Measurements from ENCODE around the gene TSG101. TPM values are rescaled to one million over a fixed set of nuclear protein-coding genes. Genes with fewer than 3 reads are reported as not detected.

Gene TSG101
- total and polyA plus RNA-seq, 2 donors from 2014 or later, result 61.3 to 91.7 TPM

DNA sequence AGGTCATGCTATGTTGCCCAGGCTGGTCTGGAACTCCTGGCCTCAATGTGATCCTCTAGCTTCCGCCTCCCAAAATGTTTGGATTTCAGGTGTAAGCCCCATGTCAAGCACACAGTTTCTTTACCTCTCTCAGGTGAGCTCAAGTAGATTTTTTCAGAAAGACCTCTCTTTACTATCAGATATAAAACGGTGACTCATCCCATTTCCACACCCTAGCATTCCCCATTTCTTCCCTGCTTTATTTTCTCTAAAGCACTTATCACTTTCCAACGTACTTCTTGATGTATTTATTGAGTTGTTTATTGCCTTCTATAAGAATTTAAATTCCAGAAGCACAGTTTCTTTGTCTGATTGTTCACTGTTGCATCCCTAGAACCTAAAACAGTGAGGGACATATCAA is 3.7 kb downstream of the TSG101 start:
- Histone ChIP-seq H3K4me1 (ENCODE audit: control insufficient read depth in 2 of 3, insufficient read depth in 2 of 3, low read depth in 1 of 3, low read length in 3 of 3) (peaks cover 0 to 9% (median 0%) of the 10 kb centered on the region in 3 donors), H3K4me3 (ENCODE audit: low read length in 3 of 3) (no peak overlapping the region), H3K36me3 (ENCODE audit: control insufficient read depth in 2 of 3, insufficient read depth in 3 of 3, low read length in 3 of 3) (peaks cover 0 to 2% (median 0%) of the 10 kb centered on the region in 3 donors), H3K27me3 (ENCODE audit: control insufficient read depth, insufficient read depth, low read length) (no peaks in the 10 kb centered on the region), H3K27ac (ENCODE audit: low read depth in 2 of 2, low read length in 2 of 2) (no peak overlapping the region), H3K9ac (ENCODE audit: low read length in 3 of 3) (no peak overlapping the region), H3K9me3 (ENCODE audit: control insufficient read depth in 2 of 3, insufficient read depth in 1 of 3, low read length in 3 of 3) (no peaks in the 10 kb centered on the region)
- intact Hi-C loops (cut with DNase I), result no loop called here
- FAIRE-seq, result no peak
- TF ChIP-seq CTCF (IDR thresholded peaks at IDR 0.05; ENCODE audit: borderline replicate concordance, extremely low read depth, insufficient read depth), result no peak
- no peak for DNase-seq

DNA sequence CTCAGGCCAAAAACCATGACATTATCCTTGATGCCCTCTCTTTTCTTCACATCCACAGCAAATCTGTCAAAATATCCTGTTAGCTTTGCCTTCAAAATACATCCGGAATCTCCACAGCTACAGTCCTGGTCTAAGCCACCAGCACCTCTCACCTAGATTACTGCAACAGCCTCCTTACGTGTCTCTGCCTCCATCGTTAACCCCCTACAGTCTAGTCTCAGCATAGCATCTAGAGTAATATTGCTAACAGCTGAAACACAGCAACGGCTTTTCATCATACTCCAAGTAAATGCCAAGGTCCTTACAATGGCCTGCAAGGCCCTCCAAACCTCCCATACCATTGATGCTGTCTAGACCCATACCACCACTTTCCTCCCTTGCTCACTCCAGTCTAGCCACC is 4.4 kb downstream of the TSG101 start:
- Histone ChIP-seq H3K36me3 (ENCODE audit: control insufficient read depth in 2 of 3, insufficient read depth in 3 of 3, low read length in 3 of 3) (peaks cover 0 to 4% (median 2%) of the 10 kb centered on the region in 3 donors), H3K4me3 (ENCODE audit: low read length in 3 of 3) (no peak overlapping the region), H3K27me3 (ENCODE audit: control insufficient read depth, insufficient read depth, low read length) (no peaks in the 10 kb centered on the region), H3K4me1 (ENCODE audit: control insufficient read depth in 2 of 3, insufficient read depth in 2 of 3, low read depth in 1 of 3, low read length in 3 of 3) (peaks cover 0 to 4% (median 0%) of the 10 kb centered on the region in 3 donors), H3K9me3 (ENCODE audit: control insufficient read depth in 2 of 3, insufficient read depth in 1 of 3, low read length in 3 of 3) (no peaks in the 10 kb centered on the region), H3K9ac (ENCODE audit: low read length in 3 of 3) (no peak overlapping the region), H3K27ac (ENCODE audit: low read depth in 2 of 2, low read length in 2 of 2) (no peak overlapping the region)
- no peak for TF ChIP-seq CTCF (IDR thresholded peaks at IDR 0.05; ENCODE audit: borderline replicate concordance, extremely low read depth, insufficient read depth)
- intact Hi-C loops (cut with DNase I), result no loop called here
- FAIRE-seq, result no peak
- DNase-seq, result no peak

DNA sequence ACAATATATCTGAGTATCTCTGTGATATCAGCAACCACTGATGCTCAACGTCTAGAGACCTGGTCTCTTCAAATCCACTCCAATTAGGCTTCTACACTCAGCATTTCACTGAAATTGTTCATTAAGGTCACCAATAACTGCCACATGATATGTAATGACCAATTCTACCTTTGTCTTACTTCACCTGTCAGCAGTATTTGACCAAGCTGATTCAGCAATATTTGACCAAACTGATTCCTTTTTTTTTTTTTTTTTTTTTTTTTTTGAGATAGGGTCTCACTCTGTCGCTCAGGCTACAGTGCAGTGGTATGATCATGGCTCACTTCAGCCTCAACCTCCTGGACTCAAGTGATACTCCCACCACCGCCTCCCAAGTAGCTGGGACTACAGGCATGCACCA is 5.6 kb downstream of the TSG101 start:
- H3K27me3 ChIP-seq (ENCODE audit: control insufficient read depth, insufficient read depth, low read length), result no peaks in the 10 kb centered on the region
- no peak for TF ChIP-seq CTCF (IDR thresholded peaks at IDR 0.05; ENCODE audit: borderline replicate concordance, extremely low read depth, insufficient read depth)
- DNase-seq (no peak), FAIRE-seq (no peak)
- H3K27ac ChIP-seq (ENCODE audit: low read depth in 2 of 2, low read length in 2 of 2), result no peak overlapping the region
- intact Hi-C loops (cut with DNase I), result no loop called here
- no peak overlapping the region for H3K4me3 ChIP-seq (ENCODE audit: low read length in 3 of 3)
- peaks cover 0 to 4% (median 2%) of the 10 kb centered on the region in 3 donors for H3K36me3 ChIP-seq (ENCODE audit: control insufficient read depth in 2 of 3, insufficient read depth in 3 of 3, low read length in 3 of 3)
- H3K9ac ChIP-seq (ENCODE audit: low read length in 3 of 3), result no peak overlapping the region
- H3K9me3 ChIP-seq (ENCODE audit: control insufficient read depth in 2 of 3, insufficient read depth in 1 of 3, low read length in 3 of 3), result no peaks in the 10 kb centered on the region
- H3K4me1 ChIP-seq (ENCODE audit: control insufficient read depth in 2 of 3, insufficient read depth in 2 of 3, low read depth in 1 of 3, low read length in 3 of 3), result peaks cover 0 to 3% (median 0%) of the 10 kb centered on the region in 3 donors

DNA sequence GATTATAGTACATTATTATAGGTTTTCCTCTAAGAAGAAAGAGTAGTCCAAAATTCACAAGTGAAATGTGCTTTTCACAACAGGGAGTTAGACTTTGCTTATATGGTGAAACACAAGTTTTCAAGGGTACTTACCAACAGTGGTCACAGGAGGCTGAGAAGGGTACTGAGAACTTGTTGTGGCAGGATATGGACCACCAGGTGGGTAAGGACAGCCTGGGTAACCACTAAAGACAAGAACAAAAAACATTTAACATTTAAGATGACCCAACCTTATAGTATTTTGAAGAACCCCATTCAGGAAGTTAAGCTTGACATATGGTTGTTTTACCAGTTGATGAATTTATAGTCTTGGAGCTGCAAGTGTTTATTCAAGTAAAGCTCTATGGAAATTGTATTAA is 24.4 kb downstream of the TSG101 start:
- H3K4me1 ChIP-seq (ENCODE audit: control insufficient read depth in 2 of 3, insufficient read depth in 2 of 3, low read depth in 1 of 3, low read length in 3 of 3), result no peaks in the 10 kb centered on the region
- no peak for TF ChIP-seq CTCF (IDR thresholded peaks at IDR 0.05; ENCODE audit: borderline replicate concordance, extremely low read depth, insufficient read depth)

More for the DNA sequence above, 24.4 kb downstream of the TSG101 start:
- Histone ChIP-seq H3K27me3 (ENCODE audit: control insufficient read depth, insufficient read depth, low read length) (no peaks in the 10 kb centered on the region), H3K36me3 (ENCODE audit: control insufficient read depth in 2 of 3, insufficient read depth in 3 of 3, low read length in 3 of 3) (peaks cover 7 to 33% (median 19%) of the 10 kb centered on the region in 3 donors), H3K9me3 (ENCODE audit: control insufficient read depth in 2 of 3, insufficient read depth in 1 of 3, low read length in 3 of 3) (no peaks in the 10 kb centered on the region), H3K27ac (ENCODE audit: low read depth in 2 of 2, low read length in 2 of 2) (no peak overlapping the region), H3K4me3 (ENCODE audit: low read length in 3 of 3) (no peak overlapping the region), H3K9ac (ENCODE audit: low read length in 3 of 3) (no peak overlapping the region)
- DNase-seq, result no peak
- intact Hi-C loops (cut with DNase I), result no loop called here
- no peak for FAIRE-seq
